ENCODE results near the gene AGPAT4.
"Not testable (repeated sequence)": the region's sequence is repeated elsewhere in the genome, so short reads cannot be mapped to it uniquely, and the experiment has no call there.

AGPAT4 gene

DNA sequence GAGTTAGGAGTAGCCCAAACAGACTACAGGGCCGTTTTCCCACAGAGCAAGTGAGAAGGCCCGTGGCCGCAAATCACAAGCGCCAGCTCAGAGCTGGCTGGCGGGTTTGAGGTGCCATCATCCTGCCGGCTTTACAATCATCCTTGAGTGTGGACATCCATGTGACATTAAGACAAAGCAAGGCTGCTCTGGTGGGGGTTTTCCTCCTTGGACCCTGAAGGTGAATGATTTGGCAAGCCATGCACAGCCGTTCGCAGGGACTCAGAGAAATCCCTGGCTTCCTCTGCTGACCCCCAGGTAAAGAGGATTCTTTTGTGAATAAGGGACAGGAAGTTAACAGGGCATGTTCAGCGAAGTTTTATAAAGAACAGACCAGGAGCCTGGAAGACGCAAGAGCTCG lies 137.2 kb downstream of the AGPAT4 start:
- no peak for DNase-seq

DNA sequence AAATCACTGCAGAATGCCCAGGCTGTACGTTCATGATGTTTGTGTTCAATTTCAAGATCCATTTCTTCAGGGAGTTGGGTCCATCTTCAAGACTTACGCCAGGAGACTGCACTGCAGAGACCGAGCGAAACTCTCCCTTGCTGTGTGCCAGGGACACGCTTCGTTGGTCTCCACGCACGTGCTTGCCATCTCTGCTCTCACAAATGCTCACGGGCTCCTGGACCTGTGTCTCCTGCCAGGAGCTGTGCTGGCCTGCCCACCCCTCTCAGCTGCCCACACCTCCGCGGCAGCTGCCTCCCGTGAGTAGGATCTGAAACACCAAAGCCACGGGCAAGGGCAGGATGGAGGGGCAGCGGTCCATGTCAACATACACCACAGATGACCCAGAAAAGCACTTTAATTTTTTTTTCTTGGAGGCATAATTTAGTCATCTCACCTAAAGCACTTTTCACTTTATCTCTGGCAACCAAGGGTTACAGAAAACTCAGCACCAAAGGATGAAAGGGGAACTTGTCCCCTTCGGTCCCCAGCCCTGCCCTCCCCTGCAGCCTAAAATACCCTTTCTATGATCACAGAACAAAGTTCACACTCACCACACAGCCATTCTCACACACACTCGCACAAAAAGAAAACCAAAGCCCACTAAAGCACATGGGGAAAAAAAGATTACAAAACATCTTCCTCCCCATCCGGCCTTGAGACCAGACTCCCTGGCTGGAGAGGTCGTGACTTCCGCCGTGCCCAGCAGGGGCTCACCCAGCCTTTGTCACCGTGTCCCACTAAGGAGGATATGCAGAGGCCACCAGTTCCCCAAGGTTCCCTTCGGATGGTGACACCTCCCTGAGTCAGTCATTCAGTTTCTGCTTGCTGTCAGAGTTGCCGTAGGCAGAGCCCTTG lies 137.9 kb downstream of the AGPAT4 start:
- DNase-seq, result no peak

DNA sequence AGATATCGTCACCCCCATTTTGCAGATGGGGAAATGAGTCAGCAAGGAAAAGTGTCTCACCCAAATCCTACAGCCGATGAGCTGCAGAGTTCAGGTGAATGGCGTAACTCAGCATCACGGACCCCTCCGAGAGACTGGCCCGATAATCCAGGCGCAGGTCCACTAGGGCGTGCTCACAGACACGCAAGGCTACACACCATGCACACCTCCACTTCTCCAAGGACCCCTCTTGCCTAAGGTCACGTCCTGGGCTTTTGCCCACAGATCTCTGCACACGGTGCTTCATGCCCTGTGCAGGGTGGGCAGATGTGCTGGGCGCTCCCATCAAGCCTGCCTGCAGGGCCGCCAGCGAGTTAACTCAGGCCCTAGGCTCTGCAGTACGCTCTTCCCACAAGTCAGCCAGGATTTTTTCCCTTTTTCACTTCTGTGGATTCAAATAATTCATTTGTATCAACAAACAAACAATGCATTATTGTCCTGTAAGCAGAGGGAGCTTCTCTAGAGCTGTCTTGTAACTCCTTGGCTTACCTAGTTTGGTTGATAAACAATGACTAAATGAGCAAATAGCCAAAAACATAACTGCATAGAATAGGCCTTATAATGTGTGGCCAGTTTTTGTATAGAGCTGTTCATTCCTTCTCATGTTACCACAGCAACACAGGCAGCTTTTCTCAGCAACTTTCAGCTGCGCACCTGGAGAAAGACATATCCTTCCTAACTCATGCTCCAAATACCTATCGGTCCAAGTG lies 139.1 kb downstream of the AGPAT4 start:
- DNase-seq, result no peak

DNA sequence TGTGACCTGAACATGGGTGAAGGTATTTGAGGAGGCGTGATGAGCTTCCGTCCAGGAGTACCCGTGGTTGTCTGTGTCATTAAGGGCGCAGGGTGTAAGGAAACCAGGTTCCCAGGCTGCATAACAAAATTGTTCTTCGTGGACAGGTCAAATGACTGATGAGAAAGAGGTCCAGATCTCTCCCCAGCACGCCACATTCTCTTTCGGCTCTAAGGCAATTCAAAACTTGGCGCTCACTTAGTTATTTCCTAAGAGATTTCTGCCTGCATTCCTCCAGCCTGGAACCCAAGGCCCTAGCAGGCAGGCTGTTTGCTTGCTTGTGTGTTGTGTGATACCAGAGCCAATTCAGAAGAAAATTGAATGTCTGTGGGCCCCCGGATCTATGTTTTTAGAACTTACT lies 139.9 kb downstream of the AGPAT4 start:
- no peak for DNase-seq

DNA sequence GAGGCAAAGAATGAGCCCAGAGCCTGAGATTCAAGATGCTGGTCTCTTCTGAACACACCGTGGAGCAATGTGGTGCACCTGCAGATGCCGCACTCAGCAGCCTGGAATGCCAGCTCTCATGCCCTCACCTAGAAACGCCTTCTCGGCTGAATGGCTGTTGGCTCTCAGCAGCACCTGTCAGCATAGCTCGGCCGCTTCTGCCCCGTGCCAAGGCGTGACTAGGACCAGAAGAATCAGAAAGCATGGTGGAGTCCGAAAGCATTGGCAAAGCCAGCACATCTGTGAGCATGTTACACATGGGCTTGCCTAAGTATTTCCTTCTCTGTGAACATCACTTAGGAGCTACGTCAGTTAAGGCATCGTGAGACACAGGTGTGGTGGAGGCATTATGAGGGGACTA lies 141.5 kb downstream of the AGPAT4 start:
- DNase-seq, result no peak

DNA sequence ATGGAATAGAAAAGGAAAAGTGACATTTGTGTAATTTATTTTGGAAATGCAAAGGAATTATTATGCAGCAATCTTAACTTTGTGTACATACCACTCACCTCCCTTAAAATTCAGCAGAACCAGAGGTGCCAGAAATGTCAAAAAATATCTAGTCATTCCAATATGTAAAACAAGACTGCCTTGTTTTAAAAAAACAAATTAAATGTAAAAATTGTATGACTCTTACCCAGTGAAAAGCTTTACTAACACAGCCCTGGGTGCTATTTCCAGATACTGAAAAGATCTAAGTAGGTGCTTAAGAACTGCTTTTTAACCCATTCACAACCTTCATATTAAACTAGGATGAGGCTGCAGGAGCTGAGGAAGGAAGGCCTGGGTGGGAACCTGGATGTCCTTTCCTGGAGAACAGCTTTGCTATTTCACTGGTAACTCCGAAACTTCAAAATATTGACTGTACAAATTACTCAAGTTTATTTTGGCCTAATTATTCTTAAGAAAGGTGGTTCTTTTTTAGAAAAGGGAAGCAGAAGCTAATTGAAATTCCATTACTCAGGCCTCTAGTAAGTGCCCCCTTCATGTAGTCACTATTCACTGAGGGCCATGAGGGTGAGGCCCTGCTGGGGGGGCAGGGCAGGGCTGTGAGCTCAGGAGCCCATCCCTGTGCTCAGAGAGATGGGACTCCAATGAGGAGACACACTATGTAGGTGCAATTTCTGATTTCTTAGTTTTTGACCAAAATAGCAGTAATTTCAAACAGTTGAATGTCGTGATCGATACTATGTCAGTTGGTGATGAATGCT lies 142.7 kb downstream of the AGPAT4 start:
- DNase-seq, result no peak

DNA sequence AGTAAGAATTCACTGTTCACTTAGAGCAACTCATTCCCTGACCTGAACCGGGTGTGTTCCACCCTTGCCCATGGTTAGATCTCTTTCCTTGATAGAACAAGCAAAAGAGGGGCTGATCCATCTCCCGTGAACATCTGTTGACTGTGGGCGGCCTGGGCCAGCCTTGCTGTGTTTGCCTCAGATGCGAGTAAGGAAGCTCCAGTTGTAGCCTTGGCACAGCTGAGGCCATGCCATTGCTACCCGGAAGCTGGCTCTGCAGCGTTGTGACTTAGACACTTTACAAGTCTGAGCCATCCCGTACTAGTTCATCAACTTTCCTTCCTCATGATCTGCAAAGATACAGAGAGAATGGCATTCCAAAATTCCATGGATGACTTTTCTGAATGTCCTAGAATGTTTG lies 143.3 kb downstream of the AGPAT4 start:
- DNase-seq, result peak in 1 of 2 experiments; percentile 7

DNA sequence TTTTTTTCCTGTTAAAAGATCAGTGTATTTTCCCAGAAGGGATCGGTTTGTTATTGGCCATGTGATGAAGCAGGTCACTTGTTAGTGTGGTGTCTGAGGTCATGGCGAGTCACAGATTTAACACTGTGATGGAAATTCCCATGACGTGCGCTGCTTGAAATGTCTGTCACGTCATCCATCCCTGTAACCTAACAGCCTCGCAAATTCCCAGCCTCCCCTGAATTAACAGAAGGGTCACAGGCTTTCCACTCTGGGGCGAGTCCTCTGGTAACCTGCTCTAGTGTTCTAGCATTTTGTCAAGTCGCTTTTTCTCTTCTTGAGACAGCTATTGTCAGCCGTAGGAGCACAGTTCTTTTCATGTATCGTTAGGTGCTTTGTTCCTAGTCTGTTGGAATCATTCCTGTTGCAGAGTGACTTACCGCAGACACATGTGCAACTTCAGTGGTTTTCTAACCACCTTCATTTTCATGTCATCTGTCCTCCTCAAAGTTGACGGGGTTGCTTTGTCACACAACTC lies 145.1 kb downstream of the AGPAT4 start:
- peak; percentile 66 to 70 for DNase-seq

DNA sequence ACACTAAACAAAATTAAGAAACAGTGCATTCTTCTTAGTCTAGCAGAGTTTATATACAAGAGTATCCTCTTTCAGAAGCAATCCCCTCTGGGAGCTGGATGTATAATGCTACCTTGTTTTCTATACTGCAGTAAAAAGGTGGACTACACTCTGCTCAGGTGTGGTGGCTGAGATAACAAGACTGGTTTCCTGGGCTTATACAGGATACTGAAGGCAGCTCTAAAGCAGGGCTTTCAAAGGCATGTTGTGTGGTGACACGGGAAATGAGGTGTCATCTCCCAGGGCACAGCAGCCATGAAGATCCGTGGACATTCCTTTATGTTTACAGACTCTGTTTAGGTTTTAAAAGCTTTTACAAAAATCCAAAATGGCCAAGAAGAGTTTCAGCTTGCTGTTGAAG lies 145.6 kb downstream of the AGPAT4 start:
- peak in 1 of 2 experiments; percentile 24 for DNase-seq

DNA sequence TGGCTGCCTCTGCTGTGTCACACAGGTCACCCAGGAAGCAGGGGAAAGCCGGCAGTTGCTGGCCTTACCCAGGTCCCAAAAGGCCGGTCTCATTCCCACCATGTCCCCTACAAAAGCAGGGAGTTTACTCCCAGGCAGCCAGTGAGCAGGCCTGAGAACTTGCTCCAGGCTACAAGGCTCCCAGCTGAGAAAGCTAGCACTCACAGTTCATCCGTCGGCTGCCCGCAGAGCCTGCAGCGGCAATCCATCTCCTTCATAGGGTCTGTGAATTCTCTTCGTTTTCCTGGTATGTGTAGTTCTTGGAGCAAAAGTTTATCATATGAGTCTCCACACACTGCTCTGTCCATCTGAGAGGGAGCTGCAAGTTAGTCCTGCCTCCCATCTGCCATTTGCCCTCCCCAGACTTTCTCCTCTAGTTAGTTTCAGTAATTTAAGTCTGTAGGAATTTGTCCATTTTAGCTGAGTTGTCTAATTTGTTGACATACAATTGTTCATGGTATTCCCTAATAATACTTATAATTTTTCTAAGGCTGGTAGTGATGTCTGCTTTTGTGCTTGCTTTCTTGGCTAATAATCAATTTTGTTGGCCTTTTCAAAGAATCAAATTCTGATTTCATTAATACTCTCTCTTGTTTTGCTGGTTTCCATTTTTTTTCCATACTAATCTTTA lies 146.7 kb downstream of the AGPAT4 start:
- no peak for DNase-seq

DNA sequence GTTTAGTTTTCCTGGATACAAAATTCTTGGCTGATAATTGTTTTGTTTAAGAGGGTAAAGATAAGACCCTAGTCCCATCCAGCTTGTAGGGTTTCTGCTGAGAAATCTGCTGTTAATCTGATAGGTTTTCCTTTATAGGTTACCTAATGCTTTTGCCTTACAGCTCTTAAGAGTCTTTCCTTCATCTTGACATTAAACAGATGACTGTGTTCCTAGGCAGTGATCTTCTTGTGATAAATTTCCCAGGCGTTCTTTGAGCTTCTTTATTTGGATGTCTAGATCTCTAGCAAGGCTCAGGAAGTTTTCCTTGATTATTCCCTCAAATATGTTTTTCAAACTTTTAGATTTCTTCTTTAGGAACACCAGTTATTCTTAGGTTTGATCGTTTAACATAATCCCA lies 148.3 kb downstream of the AGPAT4 start:
- no peak for DNase-seq

DNA sequence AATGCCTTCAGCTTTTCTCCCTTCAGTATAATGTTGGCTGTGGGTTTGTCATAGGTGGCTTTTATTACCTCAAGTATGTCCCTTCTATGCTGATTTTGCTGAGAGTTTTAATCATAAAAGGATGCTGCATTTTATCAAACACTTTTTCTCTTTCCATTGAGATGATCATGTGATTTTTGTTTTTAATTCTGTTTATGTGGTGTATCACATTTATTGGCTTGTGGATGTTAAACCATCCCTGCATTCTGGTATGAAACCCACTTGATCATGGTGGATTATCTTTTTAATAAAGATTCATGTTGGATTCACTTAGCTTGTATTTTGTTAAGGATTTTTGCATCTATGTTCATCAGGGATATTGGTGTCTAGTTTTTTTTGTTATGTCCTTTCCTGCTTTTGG lies 150.5 kb downstream of the AGPAT4 start:
- DNase-seq, result not testable (repeated sequence)

DNA sequence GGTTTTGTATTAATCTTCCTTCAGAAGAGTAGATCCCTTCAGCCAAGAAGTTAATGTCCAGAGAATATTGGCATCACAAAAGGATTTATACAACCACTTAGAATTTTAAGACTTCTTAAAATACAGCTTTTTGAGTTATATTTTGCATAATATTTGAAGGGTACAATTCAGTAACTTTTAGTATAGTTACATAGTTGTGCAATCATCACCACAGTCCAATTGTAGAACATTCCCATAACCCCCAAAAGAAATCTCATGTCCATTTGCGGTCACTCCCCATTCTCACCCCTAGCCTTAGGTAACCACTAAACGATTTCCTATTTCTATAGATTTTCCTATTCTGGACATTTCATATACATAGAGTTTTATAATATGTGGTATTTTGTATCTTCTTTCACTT lies 155.9 kb downstream of the AGPAT4 start:
- DNase-seq, result no peak

DNA sequence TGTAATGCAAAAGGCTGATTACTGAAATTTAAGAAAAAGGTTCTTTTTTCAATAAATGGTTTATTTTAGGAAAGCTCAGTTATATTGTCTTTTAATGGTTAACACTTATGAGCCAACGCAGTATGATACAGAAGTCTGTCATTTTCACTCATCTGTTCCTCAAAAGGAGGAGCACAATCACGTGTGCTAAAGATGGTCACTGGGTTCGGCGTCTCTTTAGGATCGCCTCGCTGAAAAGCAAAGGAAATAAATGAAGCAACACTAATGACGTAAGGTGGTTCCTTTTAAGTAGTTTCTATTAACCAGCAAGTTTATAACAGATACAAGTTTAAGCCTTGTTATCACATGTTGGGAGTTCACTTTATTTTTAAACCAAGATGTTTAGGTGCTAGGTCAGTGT lies 156.6 kb downstream of the AGPAT4 start:
- no peak for DNase-seq

DNA sequence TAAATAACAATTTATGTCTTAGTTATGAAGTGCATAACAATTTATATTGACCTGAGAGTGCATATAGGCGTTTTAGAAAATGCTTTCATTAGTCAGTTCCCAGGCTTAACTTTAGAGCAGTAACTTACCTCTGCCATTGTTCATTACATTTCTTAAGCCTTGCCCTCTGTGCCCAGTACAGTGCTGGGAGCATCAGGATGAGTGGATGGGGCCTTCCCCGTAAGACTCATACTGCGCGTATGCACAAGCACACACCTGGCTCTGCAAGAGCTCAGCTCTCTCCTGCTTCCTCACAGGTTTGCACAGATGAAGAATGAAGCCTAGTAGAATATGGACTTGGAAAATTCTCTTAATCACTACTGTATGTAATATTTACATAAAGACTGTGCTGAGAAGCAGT lies 157.3 kb downstream of the AGPAT4 start:
- DNase-seq, result no peak

DNA sequence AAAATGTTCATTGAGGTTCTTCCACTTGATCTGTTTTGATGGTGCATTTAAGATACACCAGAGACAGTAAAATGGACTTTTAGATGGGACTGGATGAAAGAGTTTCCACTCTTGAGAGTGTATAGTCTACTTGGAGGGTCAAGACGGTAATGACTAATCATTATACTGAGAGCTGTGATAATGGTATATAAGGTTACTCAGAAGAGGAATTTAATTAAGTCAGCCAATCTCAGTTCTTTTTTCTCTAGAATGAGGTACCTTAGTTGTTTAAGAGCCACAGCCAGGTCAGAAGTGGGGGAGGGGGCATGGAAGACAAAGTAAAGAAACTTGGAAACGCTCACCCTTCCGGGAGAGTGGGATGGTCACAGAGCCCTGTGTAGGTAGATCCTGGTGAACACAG lies 158.4 kb downstream of the AGPAT4 start:
- DNase-seq, result no peak

DNA sequence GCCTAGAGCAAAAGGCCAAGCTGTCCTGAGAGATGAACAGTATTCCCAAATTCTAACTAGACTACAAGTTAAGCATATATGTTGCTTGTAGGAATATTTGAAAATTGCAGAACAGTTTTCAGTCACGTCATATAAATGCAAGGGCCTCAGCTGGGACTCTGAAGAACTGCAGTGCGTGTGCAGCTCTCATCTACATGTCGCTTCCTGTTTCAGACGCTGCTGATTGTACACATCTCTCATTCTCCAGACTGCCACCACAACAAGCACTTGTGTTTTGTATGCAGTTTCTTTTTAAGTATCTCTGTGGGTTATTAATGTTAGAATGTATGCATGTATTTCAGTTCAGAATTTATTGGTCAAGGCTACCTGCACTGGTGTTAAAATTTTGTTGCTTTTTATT lies 162.6 kb downstream of the AGPAT4 start:
- DNase-seq, result no peak

DNA sequence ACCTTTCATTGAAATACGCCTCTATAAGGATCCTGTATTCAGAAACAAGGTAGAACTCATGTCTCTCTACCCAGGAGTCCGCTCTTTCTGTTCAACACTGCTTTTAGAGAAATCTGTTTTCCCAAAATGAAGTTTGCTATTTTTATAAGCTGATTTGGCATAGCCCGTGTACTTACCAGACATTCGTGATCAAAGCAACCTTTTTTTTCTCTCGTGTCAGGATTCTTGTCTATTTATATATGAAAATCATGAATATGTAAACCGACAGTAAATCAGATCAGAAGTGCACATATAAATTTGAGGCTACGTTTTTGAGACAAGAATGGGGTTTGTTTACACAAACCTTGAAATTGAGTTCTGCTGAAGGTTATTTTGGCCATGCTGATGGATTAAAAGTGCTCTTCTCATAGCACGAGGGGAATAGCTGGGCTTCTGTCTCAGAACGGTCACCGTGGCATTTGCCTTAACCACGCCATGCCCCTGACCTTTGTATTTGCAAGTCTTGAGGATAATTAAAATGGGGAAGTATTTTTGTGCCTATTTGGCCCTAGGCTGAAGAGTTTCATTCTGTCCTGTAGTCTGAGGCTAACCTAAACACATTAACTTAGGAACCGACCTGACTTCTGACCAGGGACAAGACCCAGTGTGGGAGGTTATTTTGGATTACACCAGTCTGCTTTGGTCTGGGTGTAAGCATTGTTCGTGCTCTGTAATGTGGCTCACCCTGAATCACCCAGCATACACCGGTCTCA lies 163.7 kb downstream of the AGPAT4 start:
- no peak for DNase-seq

DNA sequence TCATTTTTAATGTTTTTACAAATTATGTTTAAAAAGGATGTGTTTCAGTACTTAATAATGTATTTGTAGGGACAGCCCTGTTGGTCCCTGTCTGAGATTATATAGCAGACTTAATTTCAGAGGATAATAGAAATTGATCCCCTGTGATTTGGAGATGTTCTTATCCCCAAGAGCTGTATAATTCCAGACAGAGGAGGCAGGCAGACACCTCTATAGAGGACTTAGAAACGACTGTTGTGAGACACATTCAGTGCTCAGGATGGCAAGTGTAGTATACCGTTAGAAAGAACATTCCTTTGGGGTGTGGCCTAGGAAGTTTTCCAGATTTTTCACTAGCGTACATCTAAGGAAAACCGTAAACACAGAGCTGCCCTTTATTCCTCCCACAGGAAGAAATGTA lies 164.5 kb downstream of the AGPAT4 start:
- DNase-seq, result no peak

DNA sequence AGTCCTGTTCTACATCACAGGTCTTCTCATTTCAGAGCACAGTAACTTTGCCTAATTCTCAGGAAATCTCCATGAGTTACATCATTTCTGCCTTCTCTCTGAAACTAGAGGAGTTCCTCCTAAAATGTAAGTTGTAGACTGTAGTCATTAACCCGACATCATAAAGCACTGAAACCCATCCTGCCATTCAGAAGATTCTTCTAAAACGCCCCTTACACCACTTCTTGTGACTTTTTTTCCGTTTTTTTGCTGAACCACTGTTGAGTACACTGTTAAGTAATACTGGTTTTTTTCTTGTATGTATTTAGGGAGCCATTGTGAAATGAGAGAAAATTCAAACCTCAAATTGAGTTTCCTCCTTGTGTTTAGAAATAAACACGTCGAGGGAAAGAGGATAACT lies 164.9 kb downstream of the AGPAT4 start:
- no peak for DNase-seq

DNA sequence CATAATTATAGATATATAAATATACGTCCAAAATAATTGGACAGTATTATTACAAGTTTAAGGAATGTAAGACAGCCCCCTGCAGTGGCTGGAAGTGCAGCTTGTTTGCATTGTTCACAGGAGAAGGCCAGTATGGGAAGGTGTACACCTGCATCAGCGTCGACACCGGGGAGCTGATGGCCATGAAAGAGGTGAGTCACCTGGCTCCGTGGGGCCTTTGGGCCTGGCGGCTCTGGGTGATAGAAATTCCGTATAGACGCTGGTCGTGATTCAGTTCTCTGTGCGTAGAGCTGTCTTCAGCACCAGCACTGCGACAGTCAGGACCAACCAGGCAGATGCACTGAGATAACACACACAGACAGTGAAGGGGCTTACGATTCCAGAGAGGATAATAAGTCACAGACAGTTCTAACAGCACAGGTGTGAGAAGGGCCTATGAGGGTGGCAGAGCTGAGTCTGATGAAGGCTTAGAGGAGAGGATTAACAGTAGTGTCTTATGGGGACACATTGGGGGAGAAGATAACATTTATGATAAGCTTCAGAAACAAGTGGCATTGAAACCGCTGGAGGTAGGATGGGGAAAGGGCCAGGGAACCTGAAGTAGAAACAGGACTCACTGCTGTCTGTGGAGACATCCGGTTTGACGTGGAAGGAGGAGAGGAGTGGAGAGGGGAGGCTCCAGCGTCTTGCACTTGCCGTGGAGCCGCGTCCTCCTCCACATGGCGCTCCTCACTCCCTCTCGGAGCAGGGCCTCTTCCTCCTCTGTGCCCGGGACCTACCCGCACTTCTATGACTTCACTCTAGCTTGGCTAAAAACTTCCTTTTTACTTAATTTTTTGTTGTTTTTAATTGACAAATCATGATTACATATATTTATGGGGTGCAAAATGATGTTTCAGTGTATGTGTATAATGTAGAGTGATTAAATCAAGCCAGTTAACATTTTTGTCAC lies 165.8 kb downstream of the AGPAT4 start:
- DNase-seq, result no peak
